Lower leg skin (tissue), 4 donors: ENCODE data around the gene REEP6. TPM values are rescaled to one million over a fixed set of nuclear protein-coding genes. Genes with fewer than 3 reads are reported as not detected.

Source experiments
- DNase-seq, 2 donors: peaks; one replicate each; pipeline ENCODE4 v3.0.0-alpha.2; 2019; ENCODE audit warnings: low spot score in 2 of 2
- H3K4me3 ChIP-seq: fragments of 200-600 bp; sonication (generic); 2 replicates; pipeline ENCODE4 v1.5.1; 2017; ENCODE audit warnings: mild to moderate bottlenecking, low read depth; ENCODE audit not compliant: poor library complexity, severe bottlenecking
- POLR2A ChIP-seq, 2 donors: fragments of 450-650 bp; IDR thresholded peaks; one replicate each; pipeline ENCODE4 v1.6.1; 2016 to 2017; ENCODE audit warnings: antibody characterized with exemption in 2 of 2, mild to moderate bottlenecking in 1 of 2, moderate library complexity in 1 of 2
- WGBS, 2 donors: methylation state at CpG; one replicate each; pipeline ENCODE4 v1.1.5; 2018; 5-methylcytosine and 5-hydroxymethylcytosine counted together
- intact Hi-C: fragments of 100-400 bp; cut with DNase I; formaldehyde crosslinking; loops from one replicate; pipeline ENCODE4 v1.15.0; 2023; ENCODE audit warnings: low total_unique reads
- total RNA-seq, 4 donors: library from RNA; depleted of rRNA; stranded (reverse); fragments of >200 nt; gene quantifications; one replicate each; pipeline ENCODE4 v1.1.0, GENCODE V29; 2016
- TF ChIP-seq, protein P1 (sequence below), 3 donors: fragments of 450-650 bp; IDR thresholded peaks; one replicate each; pipeline ENCODE4 v1.5.1; 2016; ENCODE audit warnings: antibody characterized with exemption in 3 of 3, mild to moderate bottlenecking in 3 of 3, moderate library complexity in 2 of 3

REEP6 gene
- total RNA-seq, 4 donors from 2014 or later = 6.3 to 8.8 (median 6.6) TPM

DNA sequence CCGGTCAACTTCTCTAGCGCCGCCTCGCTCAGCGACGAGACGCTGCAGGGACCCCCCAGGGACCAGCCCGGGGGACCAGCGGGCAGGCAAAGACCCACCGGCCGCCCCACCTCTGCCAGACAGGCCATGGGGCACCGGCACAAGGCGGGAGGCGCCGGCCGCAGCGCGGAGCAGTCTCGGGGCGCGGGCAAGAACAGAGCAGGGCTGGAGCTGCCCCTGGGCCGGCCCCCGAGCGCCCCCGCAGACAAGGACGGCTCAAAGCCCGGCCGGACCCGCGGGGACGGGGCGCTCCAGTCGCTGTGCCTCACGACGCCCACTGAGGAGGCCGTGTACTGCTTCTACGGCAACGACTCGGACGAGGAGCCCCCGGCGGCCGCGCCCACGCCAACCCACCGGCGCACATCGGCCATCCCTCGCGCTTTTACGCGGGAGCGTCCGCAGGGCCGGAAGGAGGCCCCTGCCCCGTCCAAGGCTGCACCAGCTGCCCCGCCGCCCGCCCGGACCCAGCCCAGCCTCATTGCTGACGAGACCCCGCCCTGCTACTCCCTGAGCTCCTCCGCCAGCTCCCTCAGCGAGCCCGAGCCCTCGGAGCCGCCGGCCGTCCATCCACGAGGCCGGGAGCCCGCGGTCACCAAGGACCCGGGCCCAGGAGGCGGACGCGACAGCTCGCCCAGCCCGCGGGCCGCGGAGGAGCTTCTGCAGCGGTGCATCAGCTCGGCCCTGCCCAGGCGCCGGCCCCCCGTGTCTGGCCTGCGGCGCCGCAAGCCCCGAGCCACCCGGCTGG lies 23.3 kb upstream of the REEP6 start:
- DNase-seq = no peak
- intact Hi-C loops = no loop called here
- no peak overlapping the region for H3K4me3 ChIP-seq
- TF ChIP-seq POLR2A (IDR thresholded peaks at IDR 0.05) = no peak
- TF ChIP-seq, protein P1, sequence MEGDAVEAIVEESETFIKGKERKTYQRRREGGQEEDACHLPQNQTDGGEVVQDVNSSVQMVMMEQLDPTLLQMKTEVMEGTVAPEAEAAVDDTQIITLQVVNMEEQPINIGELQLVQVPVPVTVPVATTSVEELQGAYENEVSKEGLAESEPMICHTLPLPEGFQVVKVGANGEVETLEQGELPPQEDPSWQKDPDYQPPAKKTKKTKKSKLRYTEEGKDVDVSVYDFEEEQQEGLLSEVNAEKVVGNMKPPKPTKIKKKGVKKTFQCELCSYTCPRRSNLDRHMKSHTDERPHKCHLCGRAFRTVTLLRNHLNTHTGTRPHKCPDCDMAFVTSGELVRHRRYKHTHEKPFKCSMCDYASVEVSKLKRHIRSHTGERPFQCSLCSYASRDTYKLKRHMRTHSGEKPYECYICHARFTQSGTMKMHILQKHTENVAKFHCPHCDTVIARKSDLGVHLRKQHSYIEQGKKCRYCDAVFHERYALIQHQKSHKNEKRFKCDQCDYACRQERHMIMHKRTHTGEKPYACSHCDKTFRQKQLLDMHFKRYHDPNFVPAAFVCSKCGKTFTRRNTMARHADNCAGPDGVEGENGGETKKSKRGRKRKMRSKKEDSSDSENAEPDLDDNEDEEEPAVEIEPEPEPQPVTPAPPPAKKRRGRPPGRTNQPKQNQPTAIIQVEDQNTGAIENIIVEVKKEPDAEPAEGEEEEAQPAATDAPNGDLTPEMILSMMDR (IDR thresholded peaks at IDR 0.05) = no peak
- 0 to 16% methylated on average over 16 to 32 of the region's 92 CpGs for WGBS, 2 donors

DNA sequence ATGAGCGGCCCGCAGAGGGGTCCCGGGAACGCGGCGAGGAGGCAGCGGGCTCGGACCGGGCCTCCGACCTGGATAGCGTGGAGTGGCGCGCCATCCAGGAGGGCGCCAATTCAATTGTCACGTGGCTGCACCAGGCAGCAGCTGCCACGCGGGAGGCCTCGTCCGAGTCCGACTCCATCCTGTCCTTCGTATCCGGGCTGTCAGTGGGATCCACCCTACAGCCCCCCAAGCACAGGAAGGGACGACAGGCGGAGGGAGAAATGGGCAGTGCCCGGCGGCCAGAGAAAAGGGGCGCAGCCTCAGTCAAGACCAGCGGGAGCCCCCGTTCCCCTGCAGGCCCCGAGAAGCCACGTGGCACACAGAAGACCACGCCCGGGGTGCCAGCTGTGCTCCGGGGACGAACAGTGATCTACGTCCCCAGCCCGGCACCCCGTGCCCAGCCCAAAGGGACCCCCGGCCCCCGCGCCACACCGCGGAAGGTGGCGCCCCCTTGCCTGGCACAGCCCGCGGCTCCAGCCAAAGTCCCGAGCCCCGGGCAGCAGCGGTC lies 22.6 kb upstream of the REEP6 start:
- WGBS, 2 donors = 4 to 10% methylated on average over 8 to 42 of the region's 49 CpGs
- H3K4me3 ChIP-seq = no peak overlapping the region
- intact Hi-C loops = no loop called here
- DNase-seq = no peak
- TF ChIP-seq, protein P1 (IDR thresholded peaks at IDR 0.05) = no peak
- TF ChIP-seq POLR2A (IDR thresholded peaks at IDR 0.05) = no peak

DNA sequence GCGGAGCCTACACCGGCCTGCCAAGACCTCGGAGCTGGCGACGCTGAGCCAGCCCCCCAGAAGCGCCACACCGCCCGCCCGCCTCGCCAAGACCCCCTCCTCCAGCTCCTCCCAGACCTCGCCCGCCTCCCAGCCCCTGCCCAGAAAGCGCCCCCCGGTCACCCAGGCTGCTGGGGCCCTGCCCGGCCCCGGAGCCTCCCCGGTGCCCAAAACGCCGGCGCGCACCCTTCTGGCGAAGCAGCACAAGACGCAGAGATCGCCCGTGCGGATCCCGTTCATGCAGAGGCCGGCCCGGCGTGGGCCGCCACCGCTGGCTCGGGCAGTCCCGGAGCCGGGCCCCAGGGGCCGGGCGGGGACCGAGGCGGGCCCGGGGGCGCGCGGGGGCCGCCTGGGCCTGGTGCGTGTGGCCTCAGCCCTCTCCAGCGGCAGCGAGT lies 22.1 kb upstream of the REEP6 start:
- no peak overlapping the region for H3K4me3 ChIP-seq
- no peak for TF ChIP-seq POLR2A (IDR thresholded peaks at IDR 0.05)
- TF ChIP-seq, protein P1 (IDR thresholded peaks at IDR 0.05) = no peak
- WGBS, 2 donors = 0% methylated on average over 3 to 45 of the region's 47 CpGs
- DNase-seq = no peak
- intact Hi-C loops = no loop called here

DNA sequence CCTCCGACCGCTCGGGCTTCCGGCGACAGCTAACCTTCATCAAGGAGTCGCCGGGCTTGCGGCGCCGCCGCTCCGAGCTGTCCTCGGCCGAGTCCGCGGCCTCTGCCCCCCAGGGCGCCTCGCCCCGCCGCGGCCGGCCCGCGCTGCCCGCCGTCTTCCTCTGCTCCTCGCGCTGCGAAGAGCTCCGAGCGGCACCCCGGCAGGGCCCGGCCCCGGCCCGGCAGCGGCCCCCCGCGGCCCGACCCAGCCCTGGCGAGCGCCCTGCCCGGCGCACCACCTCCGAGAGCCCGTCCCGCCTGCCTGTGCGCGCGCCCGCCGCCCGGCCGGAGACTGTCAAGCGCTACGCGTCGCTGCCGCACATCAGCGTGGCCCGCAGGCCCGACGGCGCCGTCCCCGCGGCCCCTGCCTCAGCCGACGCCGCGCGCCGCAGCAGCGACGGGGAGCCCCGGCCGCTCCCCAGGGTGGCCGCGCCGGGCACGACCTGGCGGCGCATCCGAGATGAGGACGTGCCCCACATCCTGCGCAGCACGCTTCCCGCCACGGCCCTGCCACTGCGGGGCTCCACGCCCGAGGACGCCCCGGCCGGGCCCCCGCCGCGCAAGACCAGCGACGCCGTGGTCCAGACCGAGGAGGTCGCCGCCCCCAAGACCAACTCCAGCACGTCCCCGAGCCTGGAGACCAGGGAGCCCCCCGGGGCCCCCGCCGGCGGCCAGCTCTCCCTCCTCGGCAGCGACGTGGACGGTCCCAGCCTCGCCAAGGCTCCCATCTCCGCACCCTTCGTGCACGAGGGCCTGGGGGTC lies 21.5 kb upstream of the REEP6 start:
- no peak for DNase-seq
- no peak overlapping the region for H3K4me3 ChIP-seq
- 0 to 1% methylated on average over 25 to 34 of the region's 117 CpGs for WGBS, 2 donors
- no peak for TF ChIP-seq POLR2A (IDR thresholded peaks at IDR 0.05)
- TF ChIP-seq, protein P1 (IDR thresholded peaks at IDR 0.05) = no peak
- intact Hi-C loops = no loop called here

DNA sequence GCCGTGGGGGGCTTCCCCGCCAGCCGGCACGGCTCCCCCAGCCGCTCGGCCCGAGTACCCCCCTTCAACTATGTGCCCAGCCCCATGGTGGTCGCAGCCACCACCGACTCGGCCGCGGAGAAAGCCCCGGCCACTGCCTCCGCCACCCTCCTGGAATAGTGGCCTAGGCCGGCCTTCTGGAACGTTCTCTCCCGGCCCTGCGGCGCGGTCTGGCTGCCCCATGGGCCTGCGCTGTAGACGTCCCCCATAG lies 21.0 kb upstream of the REEP6 start:
- intact Hi-C loops = no loop called here
- WGBS, 2 donors = no CpG with 5 or more reads among the region's 22 CpGs
- no peak overlapping the region for H3K4me3 ChIP-seq
- TF ChIP-seq POLR2A (IDR thresholded peaks at IDR 0.05) = no peak
- TF ChIP-seq, protein P1 (IDR thresholded peaks at IDR 0.05) = no peak
- no peak for DNase-seq
